Erythroblast (primary cell): ENCODE results near the gene TSPAN10.

Experiments used
- GATA1 ChIP-seq: IDR thresholded peaks from 2 replicates; pipeline ENCODE4 v1.6.1; 2011; ENCODE audit warnings: low read depth, mild to moderate bottlenecking, control low read depth, low read length, moderate library complexity
- POLR2A ChIP-seq: IDR thresholded peaks from 2 replicates; pipeline ENCODE4 v1.6.1; 2011; ENCODE audit warnings: mild to moderate bottlenecking, low read length

DNA sequence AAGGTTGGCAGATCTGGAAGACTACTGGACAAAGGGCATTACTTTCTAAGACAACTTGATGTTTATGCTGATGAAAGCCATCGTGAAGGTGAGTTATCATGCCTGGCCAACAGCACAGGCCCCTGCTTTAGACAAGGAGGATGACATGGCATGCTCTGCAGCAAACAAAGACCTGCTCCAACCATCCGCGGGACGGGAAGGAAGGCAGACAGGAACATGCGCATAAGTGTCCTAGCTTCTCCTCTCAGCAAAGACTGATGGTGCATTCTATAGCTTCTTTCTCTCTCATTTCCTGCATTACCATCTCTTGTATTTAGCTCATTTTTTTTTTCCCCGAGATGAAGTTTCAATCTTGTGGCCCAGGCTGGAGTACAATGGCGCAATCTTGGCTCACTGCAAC is 5.5 kb upstream of the TSPAN10 start:
- TF ChIP-seq POLR2A, result no peak
- TF ChIP-seq GATA1, result no peak
